HepG2 (cell line): Measurements from ENCODE around the gene SPATA12. TPM values are rescaled to one million over a fixed set of nuclear protein-coding genes. Genes with fewer than 3 reads are reported as not detected.

Experiments used
- ATAC-seq: fragments of 200-7000 bp; cut with Tn5 transposase; 3 replicates; pipeline ENCODE4 v1.9.1; 2020; ENCODE audit warnings: mild to moderate bottlenecking, moderate library complexity
- BruUV-seq: library from RNA; stranded (reverse); fragments of 400-500 nt; replicated peaks from 2 replicates; lab custom pipeline; 2021; lab: Mats Ljungman, UMichigan
- CTCF ChIA-PET: fragments of 300-600 bp; formaldehyde crosslinking; extraction: SDS; loops from one replicate; lab custom pipeline; 2021; ENCODE audit warnings: low total read pairs, inconsistent platforms, low intra/inter-chr PET ratio; lab: Yijun Ruan, JAX
- POLR2A ChIA-PET: fragments of 350-600 bp; sonication (Branson Sonifier 250); formaldehyde crosslinking; loops from one replicate; lab custom pipeline; 2020; ENCODE audit warnings: antibody characterized with exemption, inconsistent platforms; lab: Yijun Ruan, JAX
- DNase-seq: peaks from one replicate; pipeline ENCODE4 v3.0.0-alpha.2; 2015; ENCODE audit warnings: low spot score
- FAIRE-seq: peaks from 3 replicates; lab custom pipeline; 2011; peaks lifted over from hg19 to GRCh38; lab: Jason Lieb, UNC
- H2AFZ ChIP-seq: one replicate; pipeline ENCODE4 v1.6.1; 2011; ENCODE audit warnings: low read length, inconsistent platforms
- H3K27ac ChIP-seq: fragments of 300-600 bp; 3 replicates; pipeline ENCODE4 v1.8.0; 2011; ENCODE audit warnings: mixed run types, mild to moderate bottlenecking, mixed read lengths, low read length, inconsistent platforms; ENCODE audit not compliant: insufficient read depth; ENCODE audit errors: extremely low read length
- H3K27me3 ChIP-seq, 2 experiments: fragments of 200-600 bp in 1 of 2; 2 replicates in 1 of 2; 3 replicates in 1 of 2; pipeline versions ENCODE4 v1.6.0 to v1.8.0; 2011; ENCODE audit warnings: low read length in 2 of 2, mild to moderate bottlenecking in 2 of 2, moderate library complexity in 2 of 2, inconsistent platforms in 1 of 2; ENCODE audit not compliant: insufficient read depth in 2 of 2, control insufficient read depth in 1 of 2
- H3K36me3 ChIP-seq, 2 experiments: fragments of 200-600 bp in 1 of 2; replicated peaks in 1 of 2; 2 replicates in 1 of 2; 3 replicates in 1 of 2; pipeline versions ENCODE4 v1.5.1 to v1.8.0; 2011; ENCODE audit warnings: low read length in 2 of 2, inconsistent platforms in 1 of 2; ENCODE audit not compliant: insufficient read depth in 2 of 2, control insufficient read depth in 1 of 2
- H3K4me1 ChIP-seq: 2 replicates; pipeline ENCODE4 v1.5.1; 2012; ENCODE audit warnings: low read length, inconsistent platforms; ENCODE audit not compliant: insufficient read depth
- H3K4me2 ChIP-seq: 2 replicates; pipeline ENCODE4 v1.6.0; 2011; ENCODE audit warnings: low read depth, low read length, inconsistent platforms
- H3K4me3 ChIP-seq, 3 experiments: fragments of 200-600 bp in 1 of 3; sonication (generic), shearing (Covaris generic) in 1 of 3; replicated peaks in 1 of 3; 2 replicates each; pipeline ENCODE4 v1.5.1; 2011 to 2016; ENCODE audit warnings: low read length in 3 of 3, inconsistent platforms in 2 of 3, low read depth in 2 of 3, mild to moderate bottlenecking in 2 of 3, control low read depth in 1 of 3, mixed read lengths in 1 of 3; ENCODE audit not compliant: insufficient read depth in 1 of 3
- H3K79me2 ChIP-seq: one replicate; pipeline ENCODE4 v1.6.1; 2011; ENCODE audit warnings: low read length, inconsistent platforms; ENCODE audit not compliant: insufficient read depth
- H3K9ac ChIP-seq: 2 replicates; pipeline ENCODE4 v1.6.0; 2011; ENCODE audit warnings: mild to moderate bottlenecking, low read depth, low read length, inconsistent platforms; ENCODE audit not compliant: insufficient read depth
- H3K9me3 ChIP-seq: 2 replicates; pipeline ENCODE4 v1.5.1; 2012; ENCODE audit warnings: mild to moderate bottlenecking, low read length
- H4K20me1 ChIP-seq: 2 replicates; pipeline ENCODE4 v1.6.0; 2011; ENCODE audit warnings: inconsistent platforms, mild to moderate bottlenecking, low read length, moderate library complexity; ENCODE audit not compliant: insufficient read depth
- CHD4 ChIP-seq: fragments of 200-600 bp; sonication (generic); IDR thresholded peaks from 2 replicates; pipeline ENCODE4 v1.7.0; 2017; ENCODE audit warnings: mild to moderate bottlenecking, low read length, borderline replicate concordance
- DDIT3 ChIP-seq: sonication (generic); formaldehyde crosslinking; IDR thresholded peaks from 2 replicates; pipeline ENCODE4 v1.4.0; 2020; ENCODE audit warnings: mild to moderate bottlenecking, missing genetic modification reagents
- ERF ChIP-seq: IDR thresholded peaks from 2 replicates; pipeline ENCODE4 v1.6.1; 2018; ENCODE audit warnings: missing biosample characterization, missing genetic modification reagents
- IRX3 ChIP-seq: sonication (generic); formaldehyde crosslinking; IDR thresholded peaks from 2 replicates; pipeline ENCODE4 v1.8.1; 2023; ENCODE audit warnings: mild to moderate bottlenecking, low read depth, missing genetic modification reagents, borderline replicate concordance
- NFIB ChIP-seq: sonication (generic); formaldehyde crosslinking; IDR thresholded peaks from 2 replicates; pipeline ENCODE4 v1.9.0; 2021; ENCODE audit warnings: missing genetic modification reagents, mild to moderate bottlenecking, borderline replicate concordance
- NFYC ChIP-seq: IDR thresholded peaks from 2 replicates; pipeline ENCODE4 v1.6.1; 2016; ENCODE audit warnings: missing genetic modification reagents, missing compliant biosample characterization
- PCBP1 ChIP-seq: fragments of 200-400 bp; formaldehyde crosslinking; IDR thresholded peaks from 2 replicates; pipeline ENCODE4 v1.6.1; 2017; ENCODE audit warnings: mild to moderate bottlenecking, low read depth, low read length, borderline replicate concordance
- SP140L ChIP-seq: sonication (generic); formaldehyde crosslinking; IDR thresholded peaks from 2 replicates; pipeline ENCODE4 v1.4.0; 2020; ENCODE audit warnings: missing genetic modification reagents, borderline replicate concordance
- ZBTB8A ChIP-seq: sonication (generic); formaldehyde crosslinking; IDR thresholded peaks from 2 replicates; pipeline ENCODE4 v1.4.0; 2020; ENCODE audit warnings: mild to moderate bottlenecking, low read depth, missing genetic modification reagents, borderline replicate concordance
- ZNF124 ChIP-seq: sonication (generic); formaldehyde crosslinking; IDR thresholded peaks from 2 replicates; pipeline ENCODE4 v1.4.0; 2020; ENCODE audit warnings: missing genetic modification reagents
- ZNF281 ChIP-seq: sonication (generic); formaldehyde crosslinking; IDR thresholded peaks from 2 replicates; pipeline ENCODE4 v1.4.0; 2020; ENCODE audit warnings: missing genetic modification reagents, borderline replicate concordance
- ZNF496 ChIP-seq: sonication (generic); formaldehyde crosslinking; IDR thresholded peaks from 2 replicates; pipeline ENCODE4 v1.8.1; 2023; ENCODE audit warnings: mild to moderate bottlenecking, moderate library complexity, missing genetic modification reagents; ENCODE audit not compliant: insufficient replicate concordance
- ZNF570 ChIP-seq: sonication (generic); formaldehyde crosslinking; IDR thresholded peaks from 2 replicates; pipeline ENCODE4 v1.4.0; 2020; ENCODE audit warnings: mild to moderate bottlenecking, missing genetic modification reagents, borderline replicate concordance
- ZNF878 ChIP-seq: sonication (generic); formaldehyde crosslinking; IDR thresholded peaks from 2 replicates; pipeline ENCODE4 v1.8.1; 2023; ENCODE audit warnings: mild to moderate bottlenecking, missing genetic modification reagents, moderate library complexity
- WGBS: methylation state at CpG from one replicate; pipeline ENCODE4 v1.1.6; 2017; ENCODE audit warnings: low lambda C conversion rate; 5-methylcytosine and 5-hydroxymethylcytosine counted together
- in situ Hi-C: cut with HindIII; loops from 2 replicates; pipeline ENCODE4 v1.10.0; 2017; ENCODE audit warnings: low pct_unique_long_range_greater_than_20kb; ENCODE audit not compliant: extremely low pct_ligation_motif_present
- intact Hi-C: fragments of 100-400 bp; cut with micrococcal nuclease; formaldehyde crosslinking; loops from one replicate; pipeline ENCODE4 v1.10.0; 2022; ENCODE audit not compliant: unreplicated experiment
- polyA plus RNA-seq, 8 experiments: library from polyadenylated mRNA; depleted of rRNA in 3 of 8; stranded (reverse) in 7 of 8; unstranded in 1 of 8; fragments of >200 nt; fragmentation: Illumina TruSeq in 4 of 8; extraction: Trizol in 4 of 8; gene quantifications; 2 replicates each; pipeline versions ENCODE4 v1.2.1 to v1.2.3, GENCODE V29; 2011 to 2016; ENCODE audit warnings: low read depth in 4 of 8, missing spikeins in 1 of 8, mixed read lengths in 1 of 8; ENCODE audit not compliant: insufficient read depth in 1 of 8
- total RNA-seq, 5 experiments: library from RNA; depleted of rRNA; stranded (reverse); fragments of >200 nt; fragmentation: Illumina TruSeq; extraction: Trizol; gene quantifications; 2 replicates each; pipeline ENCODE4 v1.2.3, GENCODE V29; 2016; ENCODE audit warnings: low read depth in 1 of 5
- TF ChIP-seq, protein P1 (sequence below): sonication (generic); formaldehyde crosslinking; IDR thresholded peaks from 2 replicates; pipeline ENCODE4 v1.9.0; 2022; ENCODE audit warnings: missing genetic modification reagents, mild to moderate bottlenecking, borderline replicate concordance
- TF ChIP-seq, protein P2 (sequence below): IDR thresholded peaks from 2 replicates; pipeline ENCODE4 v1.6.1; 2012; ENCODE audit warnings: low read length, improper control_type of control experiment

Gene SPATA12
- total and polyA plus RNA-seq, 2 of the 13 experiments (the other 11 are each of a cell fraction or from before 2014, with no cell fraction given) = 0.09 to 0.25 TPM

GRCh38 chr3:57030721-57031120 lies 29.7 kb upstream of the SPATA12 start:
- Histone ChIP-seq H3K4me2 (no peak overlapping the region), H3K79me2 (no peaks in the 10 kb centered on the region), H3K27me3 (no peaks in the 10 kb centered on the region), H3K4me1 (peaks cover 14% of the 10 kb centered on the region), H3K4me3 (no peak overlapping the region), H3K27ac (no peak overlapping the region), H2AFZ (no peak overlapping the region), H3K9me3 (no peaks in the 10 kb centered on the region), H3K36me3 (peaks cover 6 to 8% of the 10 kb centered on the region in 2 experiments; a peak in 4 of 5 replicates), H4K20me1 (no peaks in the 10 kb centered on the region), H3K9ac (no peak overlapping the region)
- in situ Hi-C loops (no loop called here), intact Hi-C loops (no loop called here)
- no peak for ATAC-seq
- TF ChIP-seq ZNF281 (CRISPR knock-in tag) (no peak), NFIB (CRISPR knock-in tag) (no peak), IRX3 (CRISPR knock-in tag) (no peak), ZNF124 (CRISPR knock-in tag) (no peak), ZBTB8A (no peak), SP140L (CRISPR knock-in tag) (no peak), ZNF878 (CRISPR knock-in tag) (no peak), PCBP1 (no peak), NFYC (CRISPR knock-in tag) (no peak), ZNF570 (CRISPR knock-in tag) (no peak), DDIT3 (CRISPR knock-in tag) (no peak), ZNF496 (no peak), ERF (CRISPR knock-in tag) (no peak), CHD4 (no peak)
- TF ChIP-seq, protein P1, sequence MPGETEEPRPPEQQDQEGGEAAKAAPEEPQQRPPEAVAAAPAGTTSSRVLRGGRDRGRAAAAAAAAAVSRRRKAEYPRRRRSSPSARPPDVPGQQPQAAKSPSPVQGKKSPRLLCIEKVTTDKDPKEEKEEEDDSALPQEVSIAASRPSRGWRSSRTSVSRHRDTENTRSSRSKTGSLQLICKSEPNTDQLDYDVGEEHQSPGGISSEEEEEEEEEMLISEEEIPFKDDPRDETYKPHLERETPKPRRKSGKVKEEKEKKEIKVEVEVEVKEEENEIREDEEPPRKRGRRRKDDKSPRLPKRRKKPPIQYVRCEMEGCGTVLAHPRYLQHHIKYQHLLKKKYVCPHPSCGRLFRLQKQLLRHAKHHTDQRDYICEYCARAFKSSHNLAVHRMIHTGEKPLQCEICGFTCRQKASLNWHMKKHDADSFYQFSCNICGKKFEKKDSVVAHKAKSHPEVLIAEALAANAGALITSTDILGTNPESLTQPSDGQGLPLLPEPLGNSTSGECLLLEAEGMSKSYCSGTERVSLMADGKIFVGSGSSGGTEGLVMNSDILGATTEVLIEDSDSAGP = no peak
- TF ChIP-seq, protein P2, sequence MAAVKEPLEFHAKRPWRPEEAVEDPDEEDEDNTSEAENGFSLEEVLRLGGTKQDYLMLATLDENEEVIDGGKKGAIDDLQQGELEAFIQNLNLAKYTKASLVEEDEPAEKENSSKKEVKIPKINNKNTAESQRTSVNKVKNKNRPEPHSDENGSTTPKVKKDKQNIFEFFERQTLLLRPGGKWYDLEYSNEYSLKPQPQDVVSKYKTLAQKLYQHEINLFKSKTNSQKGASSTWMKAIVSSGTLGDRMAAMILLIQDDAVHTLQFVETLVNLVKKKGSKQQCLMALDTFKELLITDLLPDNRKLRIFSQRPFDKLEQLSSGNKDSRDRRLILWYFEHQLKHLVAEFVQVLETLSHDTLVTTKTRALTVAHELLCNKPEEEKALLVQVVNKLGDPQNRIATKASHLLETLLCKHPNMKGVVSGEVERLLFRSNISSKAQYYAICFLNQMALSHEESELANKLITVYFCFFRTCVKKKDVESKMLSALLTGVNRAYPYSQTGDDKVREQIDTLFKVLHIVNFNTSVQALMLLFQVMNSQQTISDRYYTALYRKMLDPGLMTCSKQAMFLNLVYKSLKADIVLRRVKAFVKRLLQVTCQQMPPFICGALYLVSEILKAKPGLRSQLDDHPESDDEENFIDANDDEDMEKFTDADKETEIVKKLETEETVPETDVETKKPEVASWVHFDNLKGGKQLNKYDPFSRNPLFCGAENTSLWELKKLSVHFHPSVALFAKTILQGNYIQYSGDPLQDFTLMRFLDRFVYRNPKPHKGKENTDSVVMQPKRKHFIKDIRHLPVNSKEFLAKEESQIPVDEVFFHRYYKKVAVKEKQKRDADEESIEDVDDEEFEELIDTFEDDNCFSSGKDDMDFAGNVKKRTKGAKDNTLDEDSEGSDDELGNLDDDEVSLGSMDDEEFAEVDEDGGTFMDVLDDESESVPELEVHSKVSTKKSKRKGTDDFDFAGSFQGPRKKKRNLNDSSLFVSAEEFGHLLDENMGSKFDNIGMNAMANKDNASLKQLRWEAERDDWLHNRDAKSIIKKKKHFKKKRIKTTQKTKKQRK = no peak
- DNase-seq = no peak
- ChIA-PET POLR2A (no interaction called here), CTCF (no interaction called here)
- 95% methylated on average over 3 of the region's 3 CpGs for WGBS
- no peak for FAIRE-seq
- no TSS peak for BruUV-seq
